ENCODE results near the gene FAM181A.

DNA sequence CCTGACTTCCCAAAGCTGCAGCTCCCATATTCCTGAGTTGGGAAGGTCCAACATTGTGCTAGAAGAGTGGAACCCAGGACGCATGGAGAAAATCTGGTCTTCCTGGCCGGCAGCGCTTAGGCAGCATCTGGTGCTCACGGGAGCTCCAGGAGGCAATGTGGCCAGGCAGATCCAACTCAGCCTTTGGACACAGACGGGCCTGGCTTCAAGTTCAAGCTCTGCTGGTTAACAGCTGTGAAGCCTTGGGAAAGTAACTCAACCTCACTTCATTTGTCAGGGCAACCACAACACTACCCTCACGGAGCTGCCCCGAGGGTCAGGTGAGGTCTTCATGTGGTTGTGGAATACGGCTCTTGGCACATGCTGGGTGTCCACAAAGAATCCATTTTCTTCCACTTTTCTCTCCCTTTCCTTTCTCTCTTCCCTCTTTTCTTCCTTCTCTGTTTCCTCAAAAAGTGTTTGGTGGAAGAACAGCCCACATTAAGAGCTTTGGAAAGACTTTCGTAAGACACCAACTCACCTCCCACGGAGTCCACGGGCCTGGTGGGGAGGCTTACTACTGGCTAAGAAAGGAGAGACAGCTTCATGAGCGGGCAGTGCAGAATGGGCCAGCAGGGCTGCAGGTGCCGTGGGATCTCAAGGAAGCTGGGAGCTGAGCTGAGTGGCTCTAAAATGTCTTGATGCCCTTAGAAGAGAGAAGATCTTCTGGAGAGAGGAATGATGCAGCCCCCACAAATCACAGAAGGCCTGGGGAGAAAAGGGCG lies 2.4 kb upstream of the FAM181A start:
- TF ChIP-seq, protein P1, sequence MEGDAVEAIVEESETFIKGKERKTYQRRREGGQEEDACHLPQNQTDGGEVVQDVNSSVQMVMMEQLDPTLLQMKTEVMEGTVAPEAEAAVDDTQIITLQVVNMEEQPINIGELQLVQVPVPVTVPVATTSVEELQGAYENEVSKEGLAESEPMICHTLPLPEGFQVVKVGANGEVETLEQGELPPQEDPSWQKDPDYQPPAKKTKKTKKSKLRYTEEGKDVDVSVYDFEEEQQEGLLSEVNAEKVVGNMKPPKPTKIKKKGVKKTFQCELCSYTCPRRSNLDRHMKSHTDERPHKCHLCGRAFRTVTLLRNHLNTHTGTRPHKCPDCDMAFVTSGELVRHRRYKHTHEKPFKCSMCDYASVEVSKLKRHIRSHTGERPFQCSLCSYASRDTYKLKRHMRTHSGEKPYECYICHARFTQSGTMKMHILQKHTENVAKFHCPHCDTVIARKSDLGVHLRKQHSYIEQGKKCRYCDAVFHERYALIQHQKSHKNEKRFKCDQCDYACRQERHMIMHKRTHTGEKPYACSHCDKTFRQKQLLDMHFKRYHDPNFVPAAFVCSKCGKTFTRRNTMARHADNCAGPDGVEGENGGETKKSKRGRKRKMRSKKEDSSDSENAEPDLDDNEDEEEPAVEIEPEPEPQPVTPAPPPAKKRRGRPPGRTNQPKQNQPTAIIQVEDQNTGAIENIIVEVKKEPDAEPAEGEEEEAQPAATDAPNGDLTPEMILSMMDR (IDR thresholded peaks at IDR 0.05 in 8 of 11, conservative IDR thresholded peaks at IDR 0.05 in 3 of 11): no peak
- TF ChIP-seq POLR2A (IDR thresholded peaks at IDR 0.05) (no peak), POLR2AphosphoS5 (IDR thresholded peaks at IDR 0.05) (no peak)

All from spleen (tissue), 7 donors.